Measurements from ENCODE around the gene SLC9C2.
"Not testable (repeated sequence)": the region's sequence is repeated elsewhere in the genome, so short reads cannot be mapped to it uniquely, and the experiment has no call there.

The SLC9C2 gene

DNA sequence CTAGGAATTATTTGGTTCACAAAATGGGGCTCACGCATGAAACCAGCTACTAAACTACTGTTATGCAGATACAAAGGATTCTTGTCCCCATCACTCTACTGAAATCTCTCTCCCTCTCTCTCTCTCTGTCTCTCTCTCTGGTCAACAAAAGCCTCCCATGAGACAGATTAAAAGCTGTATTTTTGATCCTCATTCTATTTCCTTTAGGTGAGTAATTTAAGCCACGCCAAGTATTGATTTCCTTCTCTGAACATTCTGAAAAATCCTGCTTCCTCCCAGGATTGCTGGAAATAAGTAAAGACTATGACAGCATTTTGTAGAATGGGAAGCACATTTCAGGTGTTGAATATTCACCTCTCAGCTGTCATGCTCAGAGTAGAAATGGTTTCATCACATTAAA is 82.1 kb downstream of the SLC9C2 start:
- no peak for DNase-seq

DNA sequence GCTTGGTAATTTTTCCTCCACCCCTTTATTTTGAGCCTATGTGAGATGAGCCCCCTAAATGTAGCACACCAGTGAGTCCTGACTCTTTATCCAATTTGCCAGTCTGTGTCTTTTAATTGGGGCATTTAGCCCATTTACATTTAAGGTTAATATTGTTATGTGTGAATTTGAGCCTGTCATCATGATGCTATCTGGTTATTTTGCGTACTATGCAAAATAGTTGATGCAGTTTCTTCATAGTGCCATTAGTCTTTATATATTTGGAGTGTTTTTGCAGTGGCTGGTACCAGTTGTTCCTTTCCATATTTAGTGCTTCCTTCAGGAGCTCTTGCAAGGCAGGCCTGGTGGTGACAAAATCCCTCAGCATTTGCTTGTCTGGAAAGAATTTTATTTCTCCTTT is 88.4 kb downstream of the SLC9C2 start:
- not testable (repeated sequence) for DNase-seq

GRCh38 chr1:173509797-173510196 is 93.1 kb downstream of the SLC9C2 start:
- no peak for DNase-seq

DNA sequence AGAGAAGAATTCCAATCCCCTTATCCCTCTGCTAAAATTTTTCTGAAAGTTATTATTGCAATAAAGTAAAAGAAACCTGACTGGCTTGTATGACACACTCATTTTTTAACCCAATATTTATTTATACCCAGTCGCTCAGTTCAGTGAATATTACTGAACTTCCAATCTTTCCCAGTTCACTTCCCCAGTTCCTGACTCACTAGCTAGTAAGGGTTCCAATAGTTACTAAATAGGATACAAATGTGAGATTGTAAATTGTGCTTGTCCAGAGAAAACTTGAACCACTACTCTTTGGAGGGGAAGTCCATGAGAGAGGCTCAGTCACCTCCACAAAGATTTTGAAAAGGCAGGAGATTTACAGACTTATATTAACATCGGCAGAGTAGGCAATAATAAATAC is 94.3 kb downstream of the SLC9C2 start:
- no peak for DNase-seq

GRCh38 chr1:173507847-173508209 is 95.0 kb downstream of the SLC9C2 start:
- DNase-seq, result no peak

DNA sequence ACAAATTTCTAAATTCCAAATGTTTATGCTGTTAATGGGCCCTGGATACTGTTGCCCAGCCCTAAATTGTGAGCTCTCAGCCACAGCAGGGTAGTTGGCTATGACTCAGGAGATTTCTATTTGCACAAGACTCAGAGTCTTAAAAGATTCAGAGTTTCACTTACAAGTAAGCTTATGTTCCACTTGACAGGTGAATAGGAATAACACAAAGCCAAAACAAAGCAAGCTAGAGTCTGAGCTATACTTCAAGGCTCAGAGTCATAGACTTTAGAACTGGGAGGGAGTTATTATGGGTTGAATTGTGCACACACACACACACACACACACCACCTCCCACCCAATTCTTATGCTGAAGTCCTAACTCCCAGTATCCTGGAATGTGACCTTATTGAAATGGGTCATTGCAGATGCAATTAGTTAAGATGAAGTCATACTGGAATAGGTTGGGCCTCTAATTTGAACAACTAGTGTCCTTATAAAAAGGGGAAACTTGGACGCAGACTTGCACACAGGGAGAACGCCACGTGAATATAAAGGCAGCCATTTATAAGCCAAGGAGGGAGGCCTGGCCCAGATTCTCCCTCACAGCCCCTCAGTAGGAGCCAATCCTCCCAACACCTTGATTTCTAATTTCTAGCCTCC is 95.5 kb downstream of the SLC9C2 start:
- DNase-seq, result no peak

DNA sequence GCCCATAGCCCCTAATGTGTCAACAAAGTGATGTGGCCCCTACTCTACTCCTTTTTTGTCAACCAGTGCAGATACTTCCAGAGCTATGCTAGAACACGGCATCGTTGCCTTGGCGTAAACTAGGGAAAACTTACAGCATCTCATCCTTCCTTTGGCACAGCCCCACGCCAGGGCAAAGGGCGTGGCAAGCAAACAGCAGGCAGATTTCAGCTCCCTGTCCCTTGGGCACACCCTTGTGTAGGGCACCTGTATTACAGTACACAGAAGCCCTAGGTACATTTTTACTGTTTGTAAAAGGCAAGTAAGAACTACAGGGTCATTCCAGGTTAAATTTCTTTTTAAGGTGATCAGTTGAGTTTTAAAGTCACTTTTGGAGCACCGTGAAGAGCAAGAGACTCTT is 96.4 kb downstream of the SLC9C2 start:
- DNase-seq, result no peak

DNA sequence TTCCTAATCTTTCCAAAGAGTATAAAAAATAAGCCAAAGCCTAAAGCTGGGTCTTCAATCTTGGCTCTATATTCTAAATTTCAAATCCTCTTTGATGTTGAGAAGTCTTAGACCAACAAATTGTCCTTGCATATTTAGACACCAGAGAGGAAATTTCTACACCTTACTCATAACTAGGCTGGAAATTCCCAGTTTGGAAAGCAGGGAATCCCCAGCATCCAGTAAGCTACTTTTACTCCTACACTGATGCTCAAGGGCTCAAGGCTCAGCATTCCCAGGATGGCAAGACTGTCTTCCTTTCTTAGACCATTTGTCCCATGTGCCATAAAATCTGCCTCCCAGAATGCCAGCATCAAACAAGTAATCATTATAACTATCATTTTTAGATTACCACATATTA is 97.5 kb downstream of the SLC9C2 start:
- DNase-seq, result no peak

- DNase-seq, result no peak
Observed at GRCh38 chr1:173504268-173504667, 98.6 kb downstream of the SLC9C2 start.

GRCh38 chr1:173503391-173503790 is 99.5 kb downstream of the SLC9C2 start:
- no peak for DNase-seq

GRCh38 chr1:173502104-173502503 is 100.8 kb downstream of the SLC9C2 start:
- no peak for DNase-seq

DNA sequence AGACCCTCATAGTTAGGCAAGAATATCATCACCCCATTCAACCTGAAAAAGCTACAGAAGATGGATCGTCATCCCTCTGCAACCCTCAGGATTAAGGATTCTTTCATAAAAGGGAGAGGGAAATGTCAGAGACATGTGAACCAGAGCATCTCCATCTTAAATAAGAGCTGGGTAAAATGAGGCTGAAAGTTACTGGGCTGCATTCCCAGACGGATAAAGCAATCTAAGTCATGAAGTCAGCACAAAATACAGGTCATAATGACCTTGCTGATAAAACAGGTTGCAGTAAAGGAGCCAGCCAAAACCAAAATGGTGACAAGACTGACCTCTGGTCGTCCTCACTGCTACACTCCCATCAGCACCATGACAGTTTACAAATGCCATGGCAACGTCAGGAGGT is 103.1 kb downstream of the SLC9C2 start:
- DNase-seq, result no peak

GRCh38 chr1:173496757-173497320 is 106.0 kb downstream of the SLC9C2 start:
- DNase-seq, result no peak

GRCh38 chr1:173495609-173496267 is 107.1 kb downstream of the SLC9C2 start:
- DNase-seq, result no peak

DNA sequence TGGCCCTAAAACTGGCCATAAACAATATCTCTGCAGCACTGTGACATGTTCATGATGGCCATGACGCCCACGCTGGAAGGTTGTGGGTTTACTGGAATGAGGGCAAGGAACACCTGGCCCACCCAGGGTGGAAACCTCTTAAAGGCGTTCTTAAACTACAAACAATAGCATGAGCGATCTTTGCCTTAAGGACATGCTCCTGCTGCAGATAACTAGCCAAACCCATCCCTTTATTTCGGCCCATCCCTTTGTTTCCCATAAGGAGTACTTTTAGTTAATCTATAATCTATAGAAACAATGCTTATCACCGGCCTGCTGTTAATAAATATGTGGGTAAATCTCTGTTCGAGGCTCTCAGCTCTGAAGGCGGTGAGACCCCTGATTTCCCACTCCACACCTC is 109.7 kb downstream of the SLC9C2 start:
- DNase-seq, result not testable (repeated sequence)

DNA sequence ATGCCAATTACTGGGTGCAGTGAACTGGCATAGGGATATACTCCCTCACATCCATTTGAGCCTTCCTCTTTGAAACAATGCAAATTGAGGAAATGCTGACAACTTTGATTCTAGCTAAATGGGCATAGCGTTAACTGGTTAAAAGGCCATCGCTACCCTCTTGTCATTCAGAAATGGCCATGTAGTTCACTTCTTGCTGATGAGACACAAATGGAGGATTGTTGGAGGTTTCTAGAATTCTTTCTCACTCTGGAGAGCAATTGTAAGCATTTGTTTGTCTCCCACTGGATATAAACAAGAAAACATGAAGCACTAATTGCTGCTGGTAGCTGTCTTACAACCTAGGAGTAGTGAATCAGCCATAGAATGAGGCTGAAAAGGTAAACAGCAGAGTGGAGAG is 111.4 kb downstream of the SLC9C2 start:
- DNase-seq, result no peak

DNA sequence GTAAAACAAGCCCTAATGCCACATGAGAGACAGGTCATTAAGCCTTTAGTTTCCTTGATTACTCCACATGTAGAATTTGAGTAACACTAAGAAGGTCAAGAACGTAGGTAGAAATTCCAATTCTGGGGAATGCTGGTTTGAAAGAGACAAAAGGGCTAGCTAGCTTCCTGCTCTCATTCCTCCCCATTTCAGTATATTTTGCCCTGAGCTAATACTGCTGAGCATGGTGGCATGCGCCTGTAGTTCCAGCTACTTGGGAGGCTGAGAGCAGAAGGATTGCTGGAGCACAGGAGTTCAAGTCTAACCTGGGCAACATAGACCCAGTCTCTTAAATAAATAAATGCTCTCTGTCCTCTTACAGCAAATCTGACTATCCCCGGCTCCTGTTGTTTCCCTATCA is 112.9 kb downstream of the SLC9C2 start:
- DNase-seq, result no peak

DNA sequence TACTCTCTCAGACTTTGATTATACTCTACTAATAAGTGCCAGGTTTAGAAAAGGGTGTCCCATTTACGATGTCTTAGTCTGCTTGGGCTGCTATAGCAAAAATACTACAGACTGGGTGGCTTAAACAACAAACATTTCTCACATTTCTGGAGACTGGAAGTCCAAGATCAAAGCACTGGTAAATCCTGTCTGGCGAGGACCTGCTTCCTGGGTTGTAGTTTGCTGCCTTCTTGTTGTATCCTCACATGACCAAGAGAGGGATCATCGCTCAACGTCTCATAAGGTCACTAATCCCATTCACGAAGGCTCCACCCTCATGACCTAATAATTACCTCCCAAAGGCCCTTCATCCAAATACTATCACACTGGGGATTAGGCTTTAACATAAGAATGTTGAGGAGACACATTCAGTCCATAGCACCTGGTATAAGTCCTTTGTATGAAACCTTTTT is 113.7 kb downstream of the SLC9C2 start:
- DNase-seq, result no peak

GRCh38 chr1:173488001-173488400 is 114.9 kb downstream of the SLC9C2 start:
- DNase-seq, result no peak

- DNase-seq, result no peak
Observed at GRCh38 chr1:173485401-173485800, 117.5 kb downstream of the SLC9C2 start.

DNA sequence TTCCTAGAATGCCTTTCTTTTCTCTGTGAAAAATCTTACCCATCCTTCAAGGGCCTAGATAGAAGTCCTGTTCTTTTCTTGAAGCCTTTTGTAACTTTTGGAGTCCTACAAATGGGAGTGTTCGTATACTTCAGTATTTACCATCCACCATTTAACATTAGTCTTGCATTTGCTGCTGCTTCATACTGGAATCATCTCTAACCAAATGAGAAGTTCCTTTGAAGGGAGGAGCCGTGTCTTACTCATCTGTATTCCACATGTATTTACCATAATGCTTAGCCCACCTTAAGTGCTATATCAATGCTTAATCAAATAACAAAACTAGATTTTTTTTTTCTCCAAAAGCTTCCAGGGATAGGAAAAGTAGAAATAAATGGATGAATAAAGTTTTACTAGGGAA is 118.6 kb downstream of the SLC9C2 start:
- DNase-seq, result no peak

DNA sequence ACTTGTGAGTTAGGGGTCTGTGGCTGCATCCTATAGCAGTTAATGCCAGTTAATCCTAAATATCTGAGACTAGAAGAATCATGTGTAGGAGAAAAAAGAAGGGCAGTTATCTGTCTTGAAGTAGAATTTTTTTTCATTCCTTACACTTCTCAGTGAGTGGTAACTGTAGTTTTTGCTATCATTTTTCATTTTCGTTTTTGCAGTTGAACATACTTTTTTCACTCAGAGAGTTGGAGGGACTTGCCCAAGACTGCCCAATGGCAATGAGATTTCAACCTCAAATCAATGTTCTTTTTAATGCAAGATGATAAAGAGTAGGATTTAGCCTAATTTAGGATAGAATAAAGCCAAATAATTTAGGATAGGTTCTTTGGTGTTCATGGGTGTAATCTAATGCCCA is 120.2 kb downstream of the SLC9C2 start:
- no peak for DNase-seq

- no peak for DNase-seq
Observed at GRCh38 chr1:173481195-173481772, 121.6 kb downstream of the SLC9C2 start.

DNA sequence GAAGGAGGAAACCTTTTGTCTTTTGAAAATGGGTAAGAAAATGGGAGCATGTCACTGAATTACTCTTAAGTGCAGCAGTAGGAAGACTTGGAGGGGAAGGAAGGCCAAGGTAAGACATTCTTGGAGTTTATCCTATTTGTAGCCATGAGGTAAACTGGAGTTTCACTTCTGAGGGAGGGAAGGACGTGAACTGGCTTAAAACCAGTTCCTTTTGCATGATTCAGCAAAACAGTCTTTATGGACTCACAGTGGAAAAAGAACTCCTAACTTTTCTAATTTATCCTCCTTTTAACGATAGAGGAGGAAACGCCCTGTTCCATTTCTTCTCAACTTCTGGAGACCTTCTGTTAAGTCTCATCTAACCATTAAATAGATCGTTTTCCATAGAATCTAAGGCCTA is 123.2 kb downstream of the SLC9C2 start:
- DNase-seq, result no peak

All from stimulated activated CD4-positive, alpha-beta T cell treated with anti-CD3 and anti-CD28 coated beads, Interleukin-4, amount 100 ng/mL, for 1 hour (primary cell).